Prostate gland (tissue), 2 donors: ENCODE data around the gene LCN1. TPM values are rescaled to one million over a fixed set of nuclear protein-coding genes. Genes with fewer than 3 reads are reported as not detected.
"Not testable (repeated sequence)": the region's sequence is repeated elsewhere in the genome, so short reads cannot be mapped to it uniquely, and the experiment has no call there.

ENCODE experiments used
- DNase-seq: peaks from one replicate; pipeline ENCODE4 v3.0.0-alpha.2; 2019; ENCODE audit warnings: low spot score
- H3K27ac ChIP-seq, 2 donors: fragments of 200-600 bp; sonication (generic); 2 replicates each; pipeline ENCODE4 v1.5.1; 2017 to 2019
- H3K27me3 ChIP-seq: fragments of 200-600 bp; sonication (generic); replicated peaks from 2 replicates; pipeline ENCODE4 v1.5.1; 2019; ENCODE audit not compliant: insufficient read depth
- H3K36me3 ChIP-seq, 2 donors: fragments of 200-600 bp; sonication (generic); 1 replicate in 1 of 2; 2 replicates in 1 of 2; pipeline versions ENCODE4 v1.5.1 to v1.8.1; 2017 to 2019
- H3K4me1 ChIP-seq: fragments of 200-600 bp; sonication (generic); replicated peaks from 2 replicates; pipeline ENCODE4 v1.5.1; 2019
- H3K4me3 ChIP-seq, 2 donors: fragments of 200-600 bp; sonication (generic); 2 replicates each; pipeline ENCODE4 v1.5.1; 2017 to 2019
- H3K9me3 ChIP-seq: fragments of 200-600 bp; sonication (generic); 2 replicates; pipeline ENCODE4 v1.5.1; 2017
- CTCF ChIP-seq, 4 experiments: fragments of 200-600 bp in 2 of 4; fragments of 450-650 bp in 2 of 4; sonication (generic) in 2 of 4; IDR thresholded peaks; 1 replicate in 3 of 4; 2 replicates in 1 of 4; pipeline ENCODE4 v1.5.1; 2016 to 2019; ENCODE audit warnings: antibody characterized with exemption in 4 of 4, mild to moderate bottlenecking in 2 of 4, moderate library complexity in 2 of 4
- POLR2A ChIP-seq: fragments of 450-650 bp; IDR thresholded peaks from one replicate; pipeline ENCODE4 v1.6.1; 2016; ENCODE audit warnings: antibody characterized with exemption, mild to moderate bottlenecking
- POLR2AphosphoS5 ChIP-seq: sonication (generic); formaldehyde crosslinking; IDR thresholded peaks from one replicate; pipeline ENCODE4 v1.6.1; 2017; ENCODE audit warnings: antibody characterized with exemption
- WGBS: methylation state at CpG from one replicate; pipeline ENCODE4 v1.1.5; 2018; 5-methylcytosine and 5-hydroxymethylcytosine counted together
- intact Hi-C: fragments of 100-400 bp; cut with DNase I; formaldehyde crosslinking; loops from one replicate; pipeline ENCODE4 v1.14.2; 2022
- total RNA-seq, 2 donors: library from RNA; depleted of rRNA; stranded (reverse); fragments of >200 nt; gene quantifications; one replicate each; pipeline ENCODE4 v1.1.0, GENCODE V29; 2016

The LCN1 gene
- total RNA-seq, 2 donors from 2014 or later, result not detected

- WGBS, result 89% methylated on average over 11 of the region's 12 CpGs
- no peaks in the 10 kb centered on the region for H3K9me3 ChIP-seq
- TF ChIP-seq CTCF (IDR thresholded peaks at IDR 0.05) (no peak), POLR2A (no peak), POLR2AphosphoS5 (no peak)
Measured at GRCh38 chr9:135533674-135534073, 12.4 kb downstream of the LCN1 start.

GRCh38 chr9:135534192-135534711 is 13.0 kb downstream of the LCN1 start:
- H3K4me3 ChIP-seq, H3K27me3 ChIP-seq, DNase-seq, H3K9me3 ChIP-seq, H3K36me3 ChIP-seq, H3K27ac ChIP-seq, intact Hi-C loops, H3K4me1 ChIP-seq: not testable (repeated sequence)
- 22% methylated on average over 10 of the region's 10 CpGs for WGBS

More at GRCh38 chr9:135533674-135534073, 12.4 kb downstream of the LCN1 start:
- intact Hi-C loops, result no loop called here
- Histone ChIP-seq H3K27ac (no peak overlapping the region), H3K4me1 (no peaks in the 10 kb centered on the region), H3K4me3 (no peak overlapping the region), H3K27me3 (no peaks in the 10 kb centered on the region), H3K36me3 (no peaks in the 10 kb centered on the region)
- no peak for DNase-seq

GRCh38 chr9:135534826-135535225 is 13.6 kb downstream of the LCN1 start:
- intact Hi-C loops, result not testable (repeated sequence)

GRCh38 chr9:135535631-135536030 is 14.4 kb downstream of the LCN1 start:
- H3K4me3 ChIP-seq, intact Hi-C loops, H3K4me1 ChIP-seq, H3K27me3 ChIP-seq, H3K9me3 ChIP-seq, DNase-seq, H3K27ac ChIP-seq, H3K36me3 ChIP-seq: not testable (repeated sequence)
- WGBS, result 70% methylated on average over 5 of the region's 13 CpGs

More at GRCh38 chr9:135534826-135535225, 13.6 kb downstream of the LCN1 start:
- not testable (repeated sequence) for H3K4me3 ChIP-seq, H3K27ac ChIP-seq, DNase-seq, H3K27me3 ChIP-seq, H3K36me3 ChIP-seq, H3K9me3 ChIP-seq, H3K4me1 ChIP-seq
- 59% methylated on average over 4 of the region's 4 CpGs for WGBS

- Histone ChIP-seq H3K27me3 (no peaks in the 10 kb centered on the region), H3K27ac (no peak overlapping the region), H3K4me3 (no peak overlapping the region), H3K9me3 (no peaks in the 10 kb centered on the region), H3K36me3 (no peaks in the 10 kb centered on the region), H3K4me1 (no peaks in the 10 kb centered on the region)
- intact Hi-C loops, result no loop called here
- 76% methylated on average over 8 of the region's 8 CpGs for WGBS
- no peak for DNase-seq
- TF ChIP-seq CTCF (IDR thresholded peaks at IDR 0.05), result no peak
- TF ChIP-seq POLR2A, result no peak
- TF ChIP-seq POLR2AphosphoS5, result no peak
Measured at GRCh38 chr9:135536216-135536615, 15.0 kb downstream of the LCN1 start.

GRCh38 chr9:135543262-135543894 is 22.1 kb downstream of the LCN1 start:
- DNase-seq, H3K4me3 ChIP-seq, H3K9me3 ChIP-seq, H3K4me1 ChIP-seq, H3K36me3 ChIP-seq, H3K27me3 ChIP-seq, intact Hi-C loops, H3K27ac ChIP-seq: not testable (repeated sequence)
- WGBS, result 47% methylated on average over 8 of the region's 8 CpGs

- H3K27me3 ChIP-seq, result no peaks in the 10 kb centered on the region
- DNase-seq, result no peak
- WGBS, result 82% methylated on average over 18 of the region's 18 CpGs
- H3K4me3 ChIP-seq, result no peak overlapping the region
- H3K9me3 ChIP-seq, result no peaks in the 10 kb centered on the region
- intact Hi-C loops, result no loop called here
- H3K4me1 ChIP-seq, result no peaks in the 10 kb centered on the region
- H3K36me3 ChIP-seq, result no peaks in the 10 kb centered on the region
- H3K27ac ChIP-seq, result no peak overlapping the region
- TF ChIP-seq POLR2AphosphoS5 (no peak), POLR2A (no peak)
Measured at GRCh38 chr9:135544981-135545635, 23.9 kb downstream of the LCN1 start.

GRCh38 chr9:135545646-135546176 is 24.5 kb downstream of the LCN1 start, which contains the start of gene OBP2A:
Gene OBP2A (plus strand): TSS chr9:135546126. CDS start chr9:135546181, 55 bp downstream.
- H3K36me3 ChIP-seq, H3K27me3 ChIP-seq, H3K27ac ChIP-seq, H3K4me3 ChIP-seq, H3K9me3 ChIP-seq, DNase-seq, intact Hi-C loops, H3K4me1 ChIP-seq: not testable (repeated sequence)
- 65% methylated on average over 12 of the region's 19 CpGs for WGBS

- H3K9me3 ChIP-seq, DNase-seq, H3K27ac ChIP-seq, H3K4me1 ChIP-seq, intact Hi-C loops, H3K4me3 ChIP-seq, H3K27me3 ChIP-seq, H3K36me3 ChIP-seq: not testable (repeated sequence)
- WGBS, result 87% methylated on average over 20 of the region's 21 CpGs
Measured at GRCh38 chr9:135546792-135547617, 25.8 kb downstream of the LCN1 start.
